A204.1 (cell line): Measurements from ENCODE around the gene PJA2.
"Not testable (repeated sequence)": the region's sequence is repeated elsewhere in the genome, so short reads cannot be mapped to it uniquely, and the experiment has no call there.

Experiments used
- FAIRE-seq: peaks from 2 replicates; lab custom pipeline; 2012; peaks lifted over from hg19 to GRCh38; lab: Jason Lieb, UNC

The PJA2 gene

GRCh38 chr5:109409844-109410388 lies at the start of gene PJA2:
TSS of gene PJA2 (minus strand) at chr5:109409974. CDS start at chr5:109383433, 26,541 bp downstream.
- FAIRE-seq: peak; percentile 99

DNA sequence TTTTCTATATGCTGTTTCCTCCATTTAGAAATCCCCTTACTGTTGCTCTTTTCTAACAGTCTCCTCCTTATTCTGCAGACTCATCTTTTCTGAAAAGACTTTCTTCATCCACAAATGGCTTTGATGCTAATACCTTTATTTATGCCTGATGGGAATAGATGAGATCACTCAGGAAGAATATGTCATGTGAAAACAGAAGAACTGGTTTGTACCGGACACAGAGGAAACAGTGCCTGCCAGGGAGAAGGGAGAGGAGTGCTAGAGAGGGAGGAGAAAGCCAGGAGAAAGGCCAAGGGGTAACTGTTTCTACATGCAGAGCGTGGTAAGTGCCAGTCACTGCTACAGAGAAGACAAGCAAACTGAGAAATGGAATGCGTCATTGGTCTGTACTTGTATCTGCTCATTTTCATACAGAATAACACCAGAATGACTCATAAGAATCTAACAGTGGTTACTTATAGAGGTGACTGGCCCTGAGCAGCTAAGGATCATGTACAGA lies 45.9 kb upstream of the PJA2 start:
- FAIRE-seq: no peak

- FAIRE-seq: no peak
These were observed 45.1 kb upstream of the PJA2 start for GRCh38 chr5:109454731-109455505.

DNA sequence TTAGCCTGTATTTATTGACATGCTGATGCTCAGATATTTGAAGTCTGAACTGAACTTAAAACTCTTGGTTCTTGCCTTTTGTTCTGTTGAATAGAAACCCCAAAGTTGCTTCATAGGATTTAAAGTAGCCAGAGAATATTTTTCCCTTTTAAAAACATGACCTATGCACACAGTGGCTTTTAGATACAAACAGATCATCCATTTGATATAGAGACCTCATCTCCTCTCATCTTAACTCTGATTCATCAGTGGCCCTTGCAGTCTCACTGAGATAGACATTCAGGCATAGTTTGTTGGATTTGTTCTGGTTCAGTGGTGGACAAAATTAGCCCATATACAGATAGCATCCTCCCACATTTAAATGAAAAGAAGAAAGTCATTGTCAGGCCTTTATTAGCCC lies 43.5 kb upstream of the PJA2 start:
- no peak for FAIRE-seq

- FAIRE-seq: no peak
These were observed 42.9 kb upstream of the PJA2 start for GRCh38 chr5:109452661-109453060.

GRCh38 chr5:109451146-109451545 lies 41.4 kb upstream of the PJA2 start:
- no peak for FAIRE-seq

GRCh38 chr5:109450129-109450877 lies 40.5 kb upstream of the PJA2 start:
- FAIRE-seq: no peak

DNA sequence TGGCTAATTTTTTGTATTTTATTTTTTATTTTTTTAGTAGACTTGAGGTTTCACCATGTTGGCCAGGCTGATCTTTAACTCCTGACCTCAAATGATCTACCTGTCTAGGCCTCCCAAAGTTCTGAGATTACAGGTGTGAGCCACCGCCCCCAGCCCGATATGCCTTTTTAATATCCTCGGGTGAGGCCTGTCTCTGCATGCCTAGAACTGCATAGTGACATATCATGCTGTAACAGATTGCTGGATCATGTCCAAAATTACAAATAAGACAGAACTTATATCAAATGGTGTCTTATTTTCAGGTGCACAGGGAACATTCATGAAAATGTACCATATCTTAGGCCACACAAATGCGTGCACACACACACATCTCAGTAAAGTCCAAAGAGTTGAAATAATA lies 39.1 kb upstream of the PJA2 start:
- FAIRE-seq: no peak

DNA sequence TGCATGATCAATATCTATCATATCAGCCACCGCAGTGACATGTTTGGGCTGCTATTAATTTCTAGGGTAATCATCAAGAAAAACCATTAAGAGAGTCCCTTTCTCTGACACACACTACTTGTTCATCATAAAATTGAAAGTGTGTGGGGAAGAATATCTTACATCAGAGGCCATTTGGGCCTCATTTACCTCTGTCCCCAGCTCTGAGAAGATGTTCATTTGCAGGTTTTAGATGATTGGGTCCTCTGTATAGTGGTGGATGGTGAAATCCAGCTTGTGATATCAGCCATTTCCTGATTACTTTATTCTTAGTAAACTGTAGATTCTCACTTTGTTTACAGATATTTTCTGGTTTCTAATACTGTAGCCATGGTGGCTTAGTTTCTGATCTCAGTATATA lies 29.8 kb upstream of the PJA2 start:
- FAIRE-seq: no peak

- FAIRE-seq: no peak
These were observed 16.3 kb upstream of the PJA2 start for GRCh38 chr5:109426075-109426474.

DNA sequence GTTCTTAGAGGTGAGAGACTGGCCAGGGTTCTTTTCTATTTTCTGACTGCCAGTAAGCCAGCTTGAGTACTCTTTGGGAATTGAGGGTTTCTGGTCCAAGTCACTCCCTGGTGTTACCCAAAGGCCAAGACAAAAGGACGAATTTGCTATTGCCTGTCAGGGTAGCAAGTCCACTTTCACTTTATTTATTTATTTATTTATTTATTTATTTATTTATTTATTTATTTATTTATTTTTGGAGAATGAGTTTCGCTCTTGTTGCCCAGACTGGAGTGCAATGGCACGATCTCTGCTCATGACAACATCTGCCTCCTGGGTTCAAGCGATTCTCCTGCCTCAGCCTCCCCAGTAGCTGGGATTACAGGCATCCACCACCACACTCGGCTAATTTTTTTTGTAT lies 15.7 kb upstream of the PJA2 start:
- FAIRE-seq: not testable (repeated sequence)

GRCh38 chr5:109421956-109422355 lies 12.2 kb upstream of the PJA2 start:
- FAIRE-seq: no peak

DNA sequence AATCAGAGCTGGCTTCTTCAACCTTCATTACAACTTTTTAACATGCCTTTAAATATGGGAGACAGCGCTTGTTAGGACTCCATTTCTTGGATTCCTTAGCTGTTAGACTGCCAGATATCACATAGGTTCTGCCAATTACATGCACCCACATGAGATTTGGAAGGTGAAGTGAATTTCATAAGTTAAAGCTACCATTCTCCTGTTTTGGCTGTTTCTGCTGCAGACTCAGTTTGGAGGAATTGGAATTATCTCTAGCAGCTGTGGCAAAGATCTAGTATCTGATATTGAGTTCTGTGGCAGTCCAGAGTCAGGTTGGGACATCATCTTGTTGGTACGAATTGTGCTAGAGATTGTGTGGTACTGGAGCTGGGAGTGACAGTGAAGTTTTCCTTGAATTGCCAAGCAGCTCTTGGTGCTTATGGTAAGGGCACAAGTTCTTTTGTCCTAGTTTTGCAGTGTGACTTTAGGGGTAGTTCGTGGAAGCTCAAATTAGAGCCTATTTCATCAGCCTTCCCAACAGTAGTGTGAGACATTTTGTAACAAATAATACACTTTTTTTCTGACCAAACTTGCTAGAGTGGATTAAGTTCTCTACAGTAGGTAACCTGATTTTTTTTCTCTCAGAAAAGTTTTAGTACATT lies 9.1 kb upstream of the PJA2 start:
- FAIRE-seq: no peak

GRCh38 chr5:109416882-109417281 lies 7.1 kb upstream of the PJA2 start:
- no peak for FAIRE-seq

- not testable (repeated sequence) for FAIRE-seq
These were observed 4.2 kb upstream of the PJA2 start for GRCh38 chr5:109413921-109414461.

DNA sequence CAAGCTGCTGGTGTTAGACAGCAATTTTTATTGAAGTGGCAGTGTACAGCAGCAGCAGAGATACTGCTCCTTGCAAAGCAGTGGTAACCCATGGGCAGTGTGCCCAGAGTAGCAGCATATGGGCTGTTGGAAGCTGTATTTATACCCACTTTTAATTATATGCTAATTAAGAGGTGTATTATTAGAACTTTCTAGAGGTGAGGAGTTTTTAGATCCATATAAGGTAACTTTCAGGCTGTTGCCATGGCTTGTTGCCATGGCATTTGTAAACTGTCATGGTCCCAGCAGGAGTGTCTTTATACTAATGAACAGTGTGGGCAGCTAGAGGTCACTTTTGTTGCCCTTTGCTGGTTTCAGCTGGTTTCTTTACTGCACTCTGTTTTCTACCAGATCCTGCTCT lies 3.7 kb upstream of the PJA2 start:
- FAIRE-seq: no peak

- no peak for FAIRE-seq
These were observed 3.2 kb upstream of the PJA2 start for GRCh38 chr5:109412981-109413402.

DNA sequence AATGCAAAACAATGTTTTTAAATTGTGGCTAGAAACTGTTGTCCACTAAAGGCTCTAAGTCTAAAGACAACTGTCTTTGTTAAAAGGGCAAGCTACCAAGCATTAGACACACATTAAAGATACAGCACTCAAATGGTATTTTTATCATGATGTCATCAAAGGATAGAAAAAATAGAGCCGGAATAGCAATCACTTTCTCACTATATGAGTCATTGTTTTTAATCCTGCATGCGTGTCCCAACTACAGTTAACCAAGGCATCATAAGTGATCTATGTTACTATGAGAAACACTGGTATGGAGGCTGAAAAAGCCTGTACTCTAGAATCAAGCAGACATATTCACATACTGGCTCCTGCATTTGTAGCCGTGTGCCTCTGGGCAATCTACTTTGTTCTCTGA lies 1.9 kb upstream of the PJA2 start:
- no peak for FAIRE-seq

GRCh38 chr5:109411149-109411514 lies 1.4 kb upstream of the PJA2 start:
- no peak for FAIRE-seq

DNA sequence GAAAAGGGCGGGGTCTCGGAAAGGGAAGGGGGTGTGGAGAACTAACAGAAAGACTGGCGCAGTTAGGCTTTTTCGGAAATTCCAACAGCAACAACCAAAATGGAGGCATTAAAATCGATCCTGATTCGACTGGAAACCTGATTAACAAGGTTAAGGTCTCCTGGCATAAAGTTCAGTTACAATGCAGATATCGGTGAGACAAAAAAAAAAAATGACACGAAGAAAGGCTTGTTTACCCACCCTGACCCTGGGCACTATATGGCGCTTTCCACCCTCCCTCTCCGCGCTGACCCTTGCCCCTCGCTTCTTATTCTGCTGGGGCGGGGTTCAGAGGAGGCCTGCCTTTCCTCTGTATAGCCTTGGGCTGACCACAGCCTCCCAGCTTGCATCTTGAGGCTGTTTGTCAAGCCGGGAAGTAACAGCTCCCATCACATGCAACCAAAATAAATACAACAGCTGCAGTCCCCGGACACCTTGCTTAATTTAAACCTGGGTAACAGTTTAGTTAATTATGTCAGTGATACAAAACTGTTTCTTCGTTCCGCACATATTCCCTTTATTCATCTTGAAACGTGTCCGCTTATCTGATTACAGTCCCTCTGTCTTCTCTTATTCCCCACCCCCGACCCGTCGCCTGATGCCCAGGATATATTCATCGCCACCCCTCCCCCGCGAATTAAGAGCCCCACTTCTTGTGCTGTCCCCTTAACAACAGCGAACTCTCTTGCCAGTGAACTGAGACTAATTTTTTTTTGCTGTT lies 795 bp upstream of the PJA2 start:
- FAIRE-seq: no peak

GRCh38 chr5:109408991-109409843 lies 557 bp downstream of the PJA2 start:
- no peak for FAIRE-seq
